IPS-18c (cell line): Measurements from ENCODE around the gene TMEM250.
A peak's percentile ranks its signal among the peaks of the same experiment; 100 is the strongest.

Source experiments
- H3K4me3 ChIP-seq: 2 replicates; pipeline ENCODE4 v1.7.0; 2013; ENCODE audit warnings: low read depth, mild to moderate bottlenecking, low read length, moderate library complexity; ENCODE audit not compliant: insufficient read depth
- H3K9me3 ChIP-seq: one replicate; pipeline ENCODE4 v1.6.1; 2013; ENCODE audit warnings: mild to moderate bottlenecking, low read length, moderate library complexity; ENCODE audit not compliant: control insufficient read depth, insufficient read depth

Gene TMEM250

GRCh38 chr9:136093346-136093986 lies 25.2 kb downstream of the TMEM250 start:
- Histone ChIP-seq H3K4me3 (peak overlapping the region; percentile 56), H3K9me3 (no peaks in the 10 kb centered on the region)

DNA sequence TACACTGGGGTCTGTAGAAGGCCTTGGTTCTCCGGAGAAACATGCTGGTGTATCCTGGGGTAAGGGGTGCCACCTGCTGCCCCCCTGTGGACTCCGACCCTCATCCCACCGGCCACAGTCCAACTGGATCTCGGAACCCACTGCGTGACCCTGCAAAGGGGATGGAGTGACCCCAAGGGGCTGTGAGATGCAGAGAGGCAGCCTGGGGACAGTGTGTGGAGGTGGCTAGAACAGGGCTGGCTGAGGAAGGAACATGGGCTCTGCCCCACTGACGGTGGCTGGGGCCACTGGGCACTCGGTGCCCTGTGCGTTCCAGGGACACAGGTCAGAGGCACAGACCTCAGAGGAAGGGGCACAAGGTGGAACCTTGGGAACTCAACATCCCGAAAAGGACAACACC lies 25.9 kb downstream of the TMEM250 start:
- no peak overlapping the region for H3K4me3 ChIP-seq
- no peaks in the 10 kb centered on the region for H3K9me3 ChIP-seq

DNA sequence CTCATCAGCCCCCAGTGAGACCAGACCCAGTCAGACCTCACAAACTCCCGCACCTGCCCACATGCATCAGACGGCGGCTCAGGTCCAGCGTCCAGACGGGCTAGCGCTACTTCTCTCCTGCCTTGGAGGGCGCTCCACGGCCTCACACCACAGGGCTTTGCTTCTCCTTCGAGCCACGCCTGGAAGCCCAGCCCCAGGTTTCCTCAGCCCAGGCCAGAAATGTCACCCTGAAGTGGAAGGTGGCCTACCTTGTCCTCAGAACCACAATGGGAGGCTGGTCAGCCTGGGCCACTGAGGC lies 26.4 kb downstream of the TMEM250 start:
- H3K4me3 ChIP-seq: no peak overlapping the region
- no peaks in the 10 kb centered on the region for H3K9me3 ChIP-seq

DNA sequence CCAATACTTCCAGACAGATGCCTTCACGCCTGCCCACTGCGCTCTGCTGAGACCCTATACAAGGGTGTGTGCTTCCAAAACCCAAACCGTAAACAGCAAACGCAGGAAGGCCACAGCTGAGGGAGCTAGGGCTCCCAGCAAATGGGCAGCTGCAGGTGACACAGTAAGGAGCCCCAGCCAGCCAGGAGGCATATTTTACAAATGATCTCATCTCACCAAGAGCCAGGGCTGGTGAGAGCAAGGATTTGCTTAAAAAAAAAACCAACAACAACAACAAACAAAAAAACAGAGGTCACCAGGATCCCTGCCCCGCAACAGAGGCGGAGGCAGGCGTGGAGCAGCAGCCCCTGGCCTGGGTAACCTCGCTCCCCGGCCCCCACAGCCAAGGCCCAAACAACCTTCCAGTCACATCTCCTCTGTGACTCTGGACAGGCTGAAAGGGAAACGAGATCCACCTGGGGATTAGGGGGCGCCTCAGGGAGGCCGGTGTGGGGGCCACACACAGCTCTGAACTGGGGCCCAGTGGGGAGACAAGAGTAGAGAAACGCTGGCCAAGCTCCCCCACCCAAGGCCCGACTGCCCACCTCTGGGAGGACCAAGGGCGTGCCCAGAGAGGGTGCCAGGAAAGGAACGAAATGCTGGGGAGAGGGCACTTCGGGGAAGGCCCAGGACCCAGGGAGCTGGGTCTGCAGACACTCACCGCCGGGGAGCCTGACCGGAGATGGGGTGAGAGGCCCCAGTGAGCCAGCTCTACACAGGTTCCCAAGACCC lies 26.9 kb downstream of the TMEM250 start:
- H3K4me3 ChIP-seq: no peak overlapping the region

GRCh38 chr9:136090768-136091581 lies 27.7 kb downstream of the TMEM250 start:
- no peaks in the 10 kb centered on the region for H3K9me3 ChIP-seq
- no peak overlapping the region for H3K4me3 ChIP-seq

More for the DNA sequence above, 26.9 kb downstream of the TMEM250 start:
- no peaks in the 10 kb centered on the region for H3K9me3 ChIP-seq

GRCh38 chr9:136090056-136090735 lies 28.5 kb downstream of the TMEM250 start:
- H3K9me3 ChIP-seq: no peaks in the 10 kb centered on the region
- H3K4me3 ChIP-seq: no peak overlapping the region

DNA sequence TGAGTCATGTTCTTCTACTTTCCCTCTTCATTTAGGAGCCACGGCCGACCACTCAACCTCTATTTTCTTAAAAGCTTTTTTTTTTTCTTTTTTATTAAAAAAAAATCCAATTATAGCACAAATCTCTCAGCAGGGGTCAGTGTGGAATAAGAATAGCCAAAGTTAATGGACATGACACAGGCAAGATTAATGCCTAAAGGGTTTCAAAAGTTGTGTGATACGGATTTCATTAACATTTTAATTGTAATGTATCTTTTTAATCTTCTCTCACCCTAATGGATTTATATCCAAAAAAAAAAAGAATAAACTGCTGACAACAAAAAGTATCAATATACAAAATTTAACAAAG lies 29.0 kb downstream of the TMEM250 start:
- Histone ChIP-seq H3K9me3 (no peaks in the 10 kb centered on the region), H3K4me3 (no peak overlapping the region)

- Histone ChIP-seq H3K9me3 (no peaks in the 10 kb centered on the region), H3K4me3 (no peak overlapping the region)
These were observed 29.6 kb downstream of the TMEM250 start for GRCh38 chr9:136088939-136089696.

DNA sequence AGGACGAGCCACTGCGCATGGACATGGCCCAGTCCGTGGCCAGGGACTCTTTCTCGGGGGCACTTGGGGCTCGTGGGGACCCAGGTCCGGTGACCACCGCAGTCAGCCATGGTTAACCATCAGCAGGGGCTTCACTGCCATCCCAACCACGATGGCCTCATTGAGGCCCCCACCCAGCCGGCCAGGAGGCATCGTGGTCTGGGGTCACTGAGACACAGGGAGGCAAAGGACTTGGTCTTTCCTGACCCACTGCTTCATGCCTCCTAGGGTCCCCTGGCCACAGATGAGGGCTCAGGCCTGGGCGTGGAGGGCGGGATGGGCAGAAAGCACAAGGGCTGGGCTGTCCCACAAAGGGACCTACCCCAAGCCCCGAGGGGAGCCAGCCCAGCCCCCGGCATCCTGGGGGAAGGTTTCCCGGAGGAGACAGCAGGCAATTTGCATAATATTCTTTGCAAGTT lies 30.2 kb downstream of the TMEM250 start:
- H3K9me3 ChIP-seq: no peaks in the 10 kb centered on the region
- peak overlapping the region; percentile 15; the same call in 1 of the 2 replicates for H3K4me3 ChIP-seq

GRCh38 chr9:136087741-136088480 lies 30.8 kb downstream of the TMEM250 start:
- H3K4me3 ChIP-seq: no peak overlapping the region
- H3K9me3 ChIP-seq: no peaks in the 10 kb centered on the region

GRCh38 chr9:136086951-136087740 lies 31.5 kb downstream of the TMEM250 start:
- Histone ChIP-seq H3K4me3 (no peak overlapping the region), H3K9me3 (no peaks in the 10 kb centered on the region)

- Histone ChIP-seq H3K9me3 (no peaks in the 10 kb centered on the region), H3K4me3 (no peak overlapping the region)
These were observed 32.3 kb downstream of the TMEM250 start for GRCh38 chr9:136086213-136086881.

DNA sequence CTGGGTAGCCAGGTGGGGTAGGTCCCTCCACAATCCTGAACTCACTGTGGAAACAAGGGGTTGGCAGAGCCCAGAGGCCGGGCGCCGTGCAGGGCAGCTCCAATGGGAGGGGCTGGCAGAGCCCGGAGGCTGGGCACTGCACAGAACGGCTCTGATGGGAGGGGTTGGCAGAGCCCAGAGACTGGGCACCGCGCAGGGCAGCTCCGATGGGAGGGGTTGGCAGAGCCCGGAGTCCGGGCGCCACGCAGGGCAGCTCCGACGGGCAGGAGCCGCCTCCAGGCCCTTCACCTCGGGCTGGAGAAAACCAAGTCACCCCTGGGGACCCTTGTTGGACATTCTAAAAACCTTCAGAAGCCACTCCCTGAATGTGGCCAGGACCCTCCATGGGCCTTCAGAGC lies 32.9 kb downstream of the TMEM250 start:
- Histone ChIP-seq H3K4me3 (no peak overlapping the region), H3K9me3 (no peaks in the 10 kb centered on the region)

DNA sequence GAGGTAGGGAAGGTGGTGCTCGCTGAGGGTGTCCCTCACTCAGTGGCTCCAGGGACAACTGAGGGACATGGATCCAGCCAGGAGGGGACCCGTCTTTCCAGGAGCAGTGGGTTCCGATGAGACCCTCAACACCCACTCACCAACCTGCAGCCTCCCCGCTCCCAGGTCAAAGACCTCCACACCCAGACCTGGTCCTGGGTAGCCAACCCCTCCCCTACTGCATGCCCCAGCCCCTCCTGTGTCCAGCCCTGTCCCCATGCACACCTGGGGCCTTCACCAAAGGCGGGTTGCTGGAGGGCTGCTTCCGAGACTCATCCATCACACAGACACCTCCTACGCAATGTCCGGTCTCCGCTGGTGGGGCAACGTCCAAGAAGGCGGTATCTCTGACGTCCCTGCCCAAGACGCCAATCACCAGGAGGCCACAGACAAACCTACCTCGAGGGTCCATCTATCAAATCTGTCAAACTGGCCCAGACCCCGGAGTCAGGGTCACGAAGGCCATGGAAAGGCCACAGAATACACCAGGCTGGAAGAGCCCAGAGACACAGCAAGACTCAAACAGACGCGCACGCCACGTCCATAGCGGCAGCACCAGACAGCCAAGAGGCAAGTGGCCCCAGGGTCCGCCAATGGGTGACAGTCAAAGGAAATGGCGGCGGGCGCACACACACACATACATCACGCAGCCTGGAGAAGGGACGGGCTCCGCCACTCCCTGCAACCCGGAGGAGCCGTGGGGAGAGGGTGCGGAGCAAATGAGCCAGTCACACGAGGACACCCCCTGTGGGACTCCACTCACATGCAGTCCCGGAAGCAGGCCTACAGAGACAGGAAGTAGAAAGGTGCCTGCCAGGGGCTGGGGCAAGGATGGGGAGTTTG lies 34.4 kb downstream of the TMEM250 start:
- H3K4me3 ChIP-seq: no peak overlapping the region
- H3K9me3 ChIP-seq: no peaks in the 10 kb centered on the region
